SU-DHL-6 (cell line): ENCODE results near the gene PDSS1.

ENCODE experiments used
- H2AFZ ChIP-seq: fragments of 200-600 bp; sonication (generic); 2 replicates; pipeline ENCODE4 v1.6.1; 2014; ENCODE audit warnings: low read depth, mild to moderate bottlenecking, moderate library complexity, mixed read lengths, antibody characterized with exemption, low read length; ENCODE audit not compliant: severe bottlenecking
- H3F3A ChIP-seq: fragments of 200-600 bp; shearing (Covaris generic); 2 replicates; pipeline ENCODE4 v1.6.0; 2016; ENCODE audit warnings: antibody characterized with exemption, mild to moderate bottlenecking; ENCODE audit not compliant: insufficient read depth
- H3K27ac ChIP-seq: fragments of 200-600 bp; sonication (generic); 2 replicates; pipeline ENCODE4 v1.5.1; 2016; ENCODE audit warnings: low read depth, mild to moderate bottlenecking, low read length, moderate library complexity, mixed read lengths
- H3K27me3 ChIP-seq: fragments of 200-600 bp; sonication (generic), shearing (Covaris generic); 2 replicates; pipeline ENCODE4 v1.6.0; 2014; ENCODE audit warnings: mild to moderate bottlenecking, low read length
- H3K36me3 ChIP-seq: fragments of 200-600 bp; sonication (generic); 2 replicates; pipeline ENCODE4 v1.6.1; 2014; ENCODE audit warnings: mild to moderate bottlenecking, low read length, mixed read lengths
- H3K4me2 ChIP-seq: fragments of 300-600, 200-600 bp; shearing (Covaris generic), sonication (generic); 2 replicates; pipeline ENCODE4 v1.6.0; 2014; ENCODE audit warnings: low read length, low read depth, mild to moderate bottlenecking; ENCODE audit not compliant: poor library complexity, severe bottlenecking
- H3K4me3 ChIP-seq: fragments of 200-600 bp; sonication (generic); 2 replicates; pipeline ENCODE4 v1.5.1; 2014; ENCODE audit warnings: antibody characterized with exemption, low read length, mild to moderate bottlenecking, mixed read lengths; ENCODE audit not compliant: insufficient read depth, poor library complexity, severe bottlenecking
- H3K79me2 ChIP-seq: fragments of 200-600 bp; sonication (generic); 2 replicates; pipeline ENCODE4 v1.6.1; 2014; ENCODE audit warnings: mild to moderate bottlenecking, low read length, moderate library complexity; ENCODE audit not compliant: insufficient read depth
- H3K9ac ChIP-seq: fragments of 200-600 bp; sonication (generic); 2 replicates; pipeline ENCODE4 v1.7.0; 2014; ENCODE audit warnings: mild to moderate bottlenecking, low read length
- H3K9me2 ChIP-seq: fragments of 200-600 bp; sonication (generic); replicated peaks from 2 replicates; pipeline ENCODE4 v1.6.1; 2014; ENCODE audit warnings: low read length; ENCODE audit not compliant: insufficient read depth
- H3K9me3 ChIP-seq: fragments of 200-600 bp; sonication (generic); 2 replicates; pipeline ENCODE4 v1.6.1; 2014; ENCODE audit warnings: low read length, mixed read lengths; ENCODE audit not compliant: insufficient read depth
- H4K20me1 ChIP-seq: fragments of 200-600 bp; sonication (generic); 2 replicates; pipeline ENCODE4 v1.6.1; 2014; ENCODE audit warnings: low read depth, mild to moderate bottlenecking, antibody characterized with exemption, low read length, moderate library complexity, mixed read lengths
- CTCF ChIP-seq: fragments of 200-600 bp; sonication (generic); IDR thresholded peaks from one replicate; pipeline ENCODE4 v1.5.1; 2017; ENCODE audit warnings: antibody characterized with exemption, mild to moderate bottlenecking, low read length, moderate library complexity; ENCODE audit not compliant: insufficient read depth, poor library complexity, severe bottlenecking
- EZH2phosphoT487 ChIP-seq: fragments of 200-600 bp; sonication (generic), shearing (Covaris generic); conservative IDR thresholded peaks from 2 replicates; pipeline ENCODE4 v1.6.1; 2018; ENCODE audit warnings: mild to moderate bottlenecking, antibody characterized with exemption, low read length, moderate library complexity, mixed read lengths

The PDSS1 gene

DNA sequence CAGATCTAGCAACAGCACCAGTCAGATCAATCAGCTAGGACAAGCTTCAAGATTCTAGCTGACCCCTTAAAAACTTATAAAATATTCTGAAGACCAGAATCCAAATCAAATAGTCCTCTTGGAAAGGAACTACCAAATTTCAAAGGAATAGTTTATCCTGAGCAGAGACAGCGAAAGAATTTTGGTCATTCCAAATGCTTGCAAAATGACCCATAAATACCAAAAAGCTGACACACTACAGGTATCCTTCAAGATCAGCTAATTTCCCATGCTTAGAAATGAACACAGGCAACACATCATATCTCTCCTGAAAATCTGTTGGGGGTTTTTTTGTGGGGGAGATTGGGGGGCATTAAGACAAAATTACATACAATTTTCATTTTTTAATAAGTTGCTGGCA is 78.8 kb downstream of the PDSS1 start:
- Histone ChIP-seq H4K20me1 (0 out of 2 replicates have a peak, but pooled peaks cover 4% of the 10 kb centered on the region), H3K9me3 (no peaks in the 10 kb centered on the region), H3K9me2 (no peaks in the 10 kb centered on the region), H3K4me2 (no peak overlapping the region), H3K27me3 (no peaks in the 10 kb centered on the region), H3K27ac (no peak overlapping the region), H3F3A (peaks cover 15% of the 10 kb centered on the region; the same call in 1 of the 2 replicates), H2AFZ (no peak overlapping the region), H3K9ac (no peak overlapping the region), H3K79me2 (peaks cover 100% of the 10 kb centered on the region), H3K4me3 (no peak overlapping the region), H3K36me3 (peaks cover 13% of the 10 kb centered on the region; the same call in 1 of the 2 replicates)
- TF ChIP-seq EZH2phosphoT487: no peak
- TF ChIP-seq CTCF: no peak

DNA sequence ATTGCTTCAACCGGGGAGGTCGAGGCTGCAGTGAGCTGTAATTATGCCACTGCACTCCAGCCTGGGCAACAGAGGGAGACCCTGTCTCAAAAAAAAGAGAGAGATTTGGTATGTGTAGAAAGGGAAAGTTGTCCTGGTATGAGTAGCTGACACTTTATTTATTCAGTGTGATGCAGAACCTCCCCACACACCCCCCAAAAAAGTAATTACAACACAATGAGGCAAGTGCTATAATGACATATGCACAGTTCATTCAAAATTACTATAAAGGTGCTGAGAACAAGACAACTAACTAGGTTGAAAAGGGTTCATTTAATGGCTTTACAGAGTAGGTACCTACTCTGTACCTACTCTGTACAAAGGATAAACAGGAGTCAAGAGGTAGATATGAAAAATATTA is 80.2 kb downstream of the PDSS1 start:
- no peak overlapping the region for H2AFZ ChIP-seq
- no peaks in the 10 kb centered on the region for H3K9me3 ChIP-seq
- H3K27ac ChIP-seq: peak overlapping the region; percentile 36
- no peak for TF ChIP-seq EZH2phosphoT487
- no peak for TF ChIP-seq CTCF
- H3K9me2 ChIP-seq: no peaks in the 10 kb centered on the region
- no peaks in the 10 kb centered on the region for H3K27me3 ChIP-seq
- no peak overlapping the region for H3K4me2 ChIP-seq
- peaks cover 8% of the 10 kb centered on the region; the same call in 1 of the 2 replicates for H3F3A ChIP-seq
- peaks cover 13% of the 10 kb centered on the region; the same call in 1 of the 2 replicates for H3K36me3 ChIP-seq
- peaks cover 4% of the 10 kb centered on the region; the same call in 1 of the 2 replicates for H4K20me1 ChIP-seq
- no peak overlapping the region for H3K4me3 ChIP-seq
- H3K79me2 ChIP-seq: peaks cover 100% of the 10 kb centered on the region
- no peak overlapping the region for H3K9ac ChIP-seq

- no peak for TF ChIP-seq CTCF
- no peak for TF ChIP-seq EZH2phosphoT487
- Histone ChIP-seq H3K79me2 (peaks cover 100% of the 10 kb centered on the region), H3K9ac (no peak overlapping the region), H3K9me3 (no peaks in the 10 kb centered on the region), H3F3A (peaks cover 5% of the 10 kb centered on the region; the same call in 1 of the 2 replicates), H2AFZ (no peak overlapping the region), H3K27me3 (no peaks in the 10 kb centered on the region), H4K20me1 (peaks cover 1% of the 10 kb centered on the region; the same call in 1 of the 2 replicates), H3K9me2 (no peaks in the 10 kb centered on the region), H3K4me2 (no peak overlapping the region), H3K4me3 (no peak overlapping the region), H3K36me3 (peaks cover 13% of the 10 kb centered on the region; the same call in 1 of the 2 replicates), H3K27ac (peak overlapping the region; percentile 30; the same call in 1 of the 2 replicates)
Measured at GRCh38 chr10:26779176-26779860, 81.8 kb downstream of the PDSS1 start.
